ENCODE measurements around the gene COL5A2. TPM values are rescaled to one million over a fixed set of nuclear protein-coding genes. Genes with fewer than 3 reads are reported as not detected.

COL5A2 gene
- total RNA-seq = 906 and 968 TPM in 2 replicates

DNA sequence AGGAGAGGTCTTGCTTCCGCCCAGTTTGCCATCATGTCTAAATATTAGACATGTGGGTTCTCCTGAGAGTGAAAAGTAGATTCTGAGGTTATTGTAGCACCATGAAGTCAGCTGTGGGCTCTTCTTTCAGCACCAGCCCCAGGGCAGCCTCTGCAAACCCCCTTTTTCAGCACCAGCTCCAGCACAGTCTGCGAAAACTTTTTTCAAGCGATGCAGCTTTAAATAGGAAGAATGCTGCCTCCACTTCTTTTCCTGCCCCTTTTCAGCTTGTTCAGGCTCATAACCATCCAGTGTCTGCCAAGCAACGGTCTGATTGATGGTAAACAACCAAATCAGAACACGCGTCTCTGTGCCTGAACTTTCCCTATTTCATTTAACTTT, at the start of gene COL5A2:
TSS of gene COL5A2 (minus strand) at position 192 of the 381 bp plus-strand sequence. CDS start at position 35, 157 bp downstream.

Other genes starting within 250 kb of the COL5A2 start
- gene COL3A1, start 205.4 kb downstream of the COL5A2 start, total RNA-seq = 8,532 and 10,505 TPM in 2 replicates

Measured in pericardium fibroblast (primary cell).